Measurements from ENCODE around the gene SPEG. TPM values are rescaled to one million over a fixed set of nuclear protein-coding genes. Genes with fewer than 3 reads are reported as not detected.

SPEG gene
- total and polyA plus RNA-seq, 2 of the 13 experiments (the other 11 are each of a cell fraction or from before 2014, with no cell fraction given), result 0.18 to 0.24 TPM

DNA sequence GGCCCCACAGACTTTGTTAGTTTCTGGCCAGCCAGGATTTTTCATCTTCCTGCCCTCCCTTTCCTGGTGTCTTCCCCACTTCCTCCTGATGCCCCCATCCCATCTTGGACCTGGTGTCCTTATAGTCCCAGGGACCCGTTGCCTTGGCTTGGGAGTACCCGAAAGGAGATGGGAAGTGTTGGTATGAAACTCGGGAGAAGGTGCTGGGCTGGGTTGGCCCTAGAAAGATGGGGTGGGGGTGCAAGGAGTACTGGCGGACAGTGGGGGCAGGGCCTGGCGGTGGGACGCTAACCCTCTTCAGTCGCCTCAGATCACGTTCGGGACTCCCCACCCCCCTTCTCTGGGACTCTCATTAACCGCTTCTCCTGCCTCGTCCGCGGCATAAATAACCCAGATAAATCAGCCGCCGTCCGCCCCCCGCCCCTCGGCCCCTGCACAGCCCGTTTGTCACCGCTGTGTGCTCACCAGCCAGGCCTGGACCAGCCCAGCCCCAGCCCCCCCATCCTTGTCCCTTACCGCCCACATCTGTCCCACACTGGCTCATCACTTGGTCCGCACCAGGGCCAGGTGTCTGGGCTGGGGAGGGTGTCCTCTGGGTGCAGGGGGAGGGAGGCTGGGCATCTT lies 76.0 kb downstream of the SPEG start (continued):
- TF ChIP-seq, protein P1, sequence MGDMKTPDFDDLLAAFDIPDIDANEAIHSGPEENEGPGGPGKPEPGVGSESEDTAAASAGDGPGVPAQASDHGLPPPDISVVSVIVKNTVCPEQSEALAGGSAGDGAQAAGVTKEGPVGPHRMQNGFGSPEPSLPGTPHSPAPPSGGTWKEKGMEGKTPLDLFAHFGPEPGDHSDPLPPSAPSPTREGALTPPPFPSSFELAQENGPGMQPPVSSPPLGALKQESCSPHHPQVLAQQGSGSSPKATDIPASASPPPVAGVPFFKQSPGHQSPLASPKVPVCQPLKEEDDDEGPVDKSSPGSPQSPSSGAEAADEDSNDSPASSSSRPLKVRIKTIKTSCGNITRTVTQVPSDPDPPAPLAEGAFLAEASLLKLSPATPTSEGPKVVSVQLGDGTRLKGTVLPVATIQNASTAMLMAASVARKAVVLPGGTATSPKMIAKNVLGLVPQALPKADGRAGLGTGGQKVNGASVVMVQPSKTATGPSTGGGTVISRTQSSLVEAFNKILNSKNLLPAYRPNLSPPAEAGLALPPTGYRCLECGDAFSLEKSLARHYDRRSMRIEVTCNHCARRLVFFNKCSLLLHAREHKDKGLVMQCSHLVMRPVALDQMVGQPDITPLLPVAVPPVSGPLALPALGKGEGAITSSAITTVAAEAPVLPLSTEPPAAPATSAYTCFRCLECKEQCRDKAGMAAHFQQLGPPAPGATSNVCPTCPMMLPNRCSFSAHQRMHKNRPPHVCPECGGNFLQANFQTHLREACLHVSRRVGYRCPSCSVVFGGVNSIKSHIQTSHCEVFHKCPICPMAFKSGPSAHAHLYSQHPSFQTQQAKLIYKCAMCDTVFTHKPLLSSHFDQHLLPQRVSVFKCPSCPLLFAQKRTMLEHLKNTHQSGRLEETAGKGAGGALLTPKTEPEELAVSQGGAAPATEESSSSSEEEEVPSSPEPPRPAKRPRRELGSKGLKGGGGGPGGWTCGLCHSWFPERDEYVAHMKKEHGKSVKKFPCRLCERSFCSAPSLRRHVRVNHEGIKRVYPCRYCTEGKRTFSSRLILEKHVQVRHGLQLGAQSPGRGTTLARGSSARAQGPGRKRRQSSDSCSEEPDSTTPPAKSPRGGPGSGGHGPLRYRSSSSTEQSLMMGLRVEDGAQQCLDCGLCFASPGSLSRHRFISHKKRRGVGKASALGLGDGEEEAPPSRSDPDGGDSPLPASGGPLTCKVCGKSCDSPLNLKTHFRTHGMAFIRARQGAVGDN (CRISPR knock-in tag; IDR thresholded peaks at IDR 0.05), result peak; percentile 12; the same call in 1 of the 2 replicates
- TF ChIP-seq, protein P2, sequence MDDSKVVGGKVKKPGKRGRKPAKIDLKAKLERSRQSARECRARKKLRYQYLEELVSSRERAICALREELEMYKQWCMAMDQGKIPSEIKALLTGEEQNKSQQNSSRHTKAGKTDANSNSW (CRISPR knock-in tag; IDR thresholded peaks at IDR 0.05; ENCODE audit: borderline replicate concordance), result no peak
- no peak for TF ChIP-seq YEATS4 (CRISPR knock-in tag; IDR thresholded peaks at IDR 0.05; ENCODE audit: borderline replicate concordance)
- no peak for TF ChIP-seq ZNF839 (CRISPR knock-in tag; IDR thresholded peaks at IDR 0.05; ENCODE audit: borderline replicate concordance)
- TF ChIP-seq, protein P3, sequence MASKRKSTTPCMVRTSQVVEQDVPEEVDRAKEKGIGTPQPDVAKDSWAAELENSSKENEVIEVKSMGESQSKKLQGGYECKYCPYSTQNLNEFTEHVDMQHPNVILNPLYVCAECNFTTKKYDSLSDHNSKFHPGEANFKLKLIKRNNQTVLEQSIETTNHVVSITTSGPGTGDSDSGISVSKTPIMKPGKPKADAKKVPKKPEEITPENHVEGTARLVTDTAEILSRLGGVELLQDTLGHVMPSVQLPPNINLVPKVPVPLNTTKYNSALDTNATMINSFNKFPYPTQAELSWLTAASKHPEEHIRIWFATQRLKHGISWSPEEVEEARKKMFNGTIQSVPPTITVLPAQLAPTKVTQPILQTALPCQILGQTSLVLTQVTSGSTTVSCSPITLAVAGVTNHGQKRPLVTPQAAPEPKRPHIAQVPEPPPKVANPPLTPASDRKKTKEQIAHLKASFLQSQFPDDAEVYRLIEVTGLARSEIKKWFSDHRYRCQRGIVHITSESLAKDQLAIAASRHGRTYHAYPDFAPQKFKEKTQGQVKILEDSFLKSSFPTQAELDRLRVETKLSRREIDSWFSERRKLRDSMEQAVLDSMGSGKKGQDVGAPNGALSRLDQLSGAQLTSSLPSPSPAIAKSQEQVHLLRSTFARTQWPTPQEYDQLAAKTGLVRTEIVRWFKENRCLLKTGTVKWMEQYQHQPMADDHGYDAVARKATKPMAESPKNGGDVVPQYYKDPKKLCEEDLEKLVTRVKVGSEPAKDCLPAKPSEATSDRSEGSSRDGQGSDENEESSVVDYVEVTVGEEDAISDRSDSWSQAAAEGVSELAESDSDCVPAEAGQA (IDR thresholded peaks at IDR 0.05; ENCODE audit: low read depth), result no peak
- TF ChIP-seq, protein P3 (CRISPR knock-in tag; IDR thresholded peaks at IDR 0.05; ENCODE audit: borderline replicate concordance), result no peak
- TF ChIP-seq HNRNPUL1 (IDR thresholded peaks at IDR 0.05; ENCODE audit: low read depth, low read length), result no peak
- TF ChIP-seq ZNF629 (CRISPR knock-in tag; conservative IDR thresholded peaks at IDR 0.05), result no peak
- TF ChIP-seq ZNF644 (CRISPR knock-in tag; IDR thresholded peaks at IDR 0.05; ENCODE audit: low read depth), result no peak
- TF ChIP-seq, protein P4, sequence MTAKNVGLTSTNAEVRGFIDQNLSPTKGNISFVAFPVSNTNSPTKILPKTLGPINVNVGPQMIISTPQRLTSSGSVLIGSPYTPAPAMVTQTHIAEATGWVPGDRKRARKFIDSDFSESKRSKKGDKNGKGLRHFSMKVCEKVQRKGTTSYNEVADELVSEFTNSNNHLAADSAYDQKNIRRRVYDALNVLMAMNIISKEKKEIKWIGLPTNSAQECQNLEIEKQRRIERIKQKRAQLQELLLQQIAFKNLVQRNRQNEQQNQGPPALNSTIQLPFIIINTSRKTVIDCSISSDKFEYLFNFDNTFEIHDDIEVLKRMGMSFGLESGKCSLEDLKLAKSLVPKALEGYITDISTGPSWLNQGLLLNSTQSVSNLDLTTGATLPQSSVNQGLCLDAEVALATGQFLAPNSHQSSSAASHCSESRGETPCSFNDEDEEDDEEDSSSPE (CRISPR knock-in tag; IDR thresholded peaks at IDR 0.05), result no peak
- TF ChIP-seq, protein P5, sequence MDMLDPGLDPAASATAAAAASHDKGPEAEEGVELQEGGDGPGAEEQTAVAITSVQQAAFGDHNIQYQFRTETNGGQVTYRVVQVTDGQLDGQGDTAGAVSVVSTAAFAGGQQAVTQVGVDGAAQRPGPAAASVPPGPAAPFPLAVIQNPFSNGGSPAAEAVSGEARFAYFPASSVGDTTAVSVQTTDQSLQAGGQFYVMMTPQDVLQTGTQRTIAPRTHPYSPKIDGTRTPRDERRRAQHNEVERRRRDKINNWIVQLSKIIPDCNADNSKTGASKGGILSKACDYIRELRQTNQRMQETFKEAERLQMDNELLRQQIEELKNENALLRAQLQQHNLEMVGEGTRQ (IDR thresholded peaks at IDR 0.05; ENCODE audit: low read depth, low read length), result no peak
- TF ChIP-seq, protein P5 (CRISPR knock-in tag; IDR thresholded peaks at IDR 0.05; ENCODE audit: borderline replicate concordance), result no peak
- no peak for TF ChIP-seq ZNF737 (CRISPR knock-in tag; IDR thresholded peaks at IDR 0.05; ENCODE audit: borderline replicate concordance)
- peak; percentile 27 for TF ChIP-seq AGO2 (optimal IDR thresholded peaks at IDR 0.05; ENCODE audit: low read depth, low read length)
- peak; percentile 54 for TF ChIP-seq EZH2 (conservative IDR thresholded peaks at IDR 0.05; ENCODE audit: low read depth, low read length)
